Measurements from ENCODE around the gene SERHL2. TPM values are rescaled to one million over a fixed set of nuclear protein-coding genes. Genes with fewer than 3 reads are reported as not detected.
"Not testable (repeated sequence)": the region's sequence is repeated elsewhere in the genome, so short reads cannot be mapped to it uniquely, and the experiment has no call there.

The SERHL2 gene
- total and polyA plus RNA-seq, 2 donors (not counting 3 experiments of a cell fraction or from before 2014, with no cell fraction given) = 0.80 to 2.0 TPM

DNA sequence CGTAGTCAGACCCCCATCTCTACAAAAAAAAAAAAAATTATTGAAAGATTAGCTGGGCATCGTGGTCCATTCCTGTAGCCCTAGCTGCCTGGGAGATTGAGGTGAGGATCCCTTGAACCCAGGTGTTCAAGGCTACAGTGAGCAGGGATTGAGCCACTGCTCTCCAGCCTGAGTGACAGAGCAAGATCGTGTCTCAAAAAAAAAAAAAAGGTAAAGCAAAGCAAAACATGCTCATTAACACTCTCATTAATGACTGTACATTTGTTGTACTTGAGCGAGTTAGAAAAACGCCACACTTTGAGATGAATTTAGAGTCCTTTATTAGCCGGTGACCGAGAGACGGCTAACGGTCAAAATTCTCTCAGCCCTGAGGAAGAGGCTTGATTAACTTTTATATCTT lies 6.2 kb upstream of the SERHL2 start:
- no TSS peak for BruUV-seq (replicated peaks)
- intact Hi-C loops (cut with micrococcal nuclease) (no loop called here), dilution Hi-C loops (cut with MboI; ENCODE audit: extremely low pct_ligation_motif_present, low sequenced_read_pairs) (no loop called here)
- Histone ChIP-seq H3K9me1 (replicated peaks; ENCODE audit: control insufficient read depth, extremely low read depth, insufficient read depth, low read length) (no peaks in the 10 kb centered on the region), H3K4me1 (ENCODE audit: control insufficient read depth, extremely low read depth, insufficient read depth, low read length) (no peaks in the 10 kb centered on the region), H3K9me3 (replicated peaks; ENCODE audit: control insufficient read depth, insufficient read depth, low read length) (no peaks in the 10 kb centered on the region), H4K20me1 (replicated peaks; ENCODE audit: control insufficient read depth, extremely low read depth, insufficient read depth, low read length) (no peaks in the 10 kb centered on the region), H3K79me2 (ENCODE audit: control insufficient read depth, insufficient read depth, low read length) (no peaks in the 10 kb centered on the region), H3K27ac (ENCODE audit: insufficient read depth, low read depth, low read length) (no peak overlapping the region), H3K36me3 (ENCODE audit: control insufficient read depth in 2 of 2, extremely low read depth in 1 of 2, insufficient read depth in 2 of 2, low read length in 2 of 2) (no peaks in the 10 kb centered on the region), H3K4me3 (replicated peaks in 1 of 3; ENCODE audit: insufficient read depth in 1 of 3, low read depth in 1 of 3, low read length in 3 of 3) (no peak overlapping the region), H3K27me3 (ENCODE audit: control insufficient read depth in 2 of 2, insufficient read depth in 2 of 2, low read length in 2 of 2) (peaks cover 0 to 9% of the 10 kb centered on the region in 2 experiments), H3K4me2 (ENCODE audit: insufficient read depth, low read length) (no peak overlapping the region), H2AFZ (ENCODE audit: low read depth, low read length) (no peak overlapping the region), H3K9ac (replicated peaks; ENCODE audit: extremely low read depth, insufficient read depth, low read length) (no peak overlapping the region)
- no peak for FAIRE-seq
- no peak for DNase-seq (ENCODE audit: low read depth, low spot score)
- ChIA-PET POLR2A (no interaction called here), CTCF (no interaction called here)
- TF ChIP-seq, protein P1, sequence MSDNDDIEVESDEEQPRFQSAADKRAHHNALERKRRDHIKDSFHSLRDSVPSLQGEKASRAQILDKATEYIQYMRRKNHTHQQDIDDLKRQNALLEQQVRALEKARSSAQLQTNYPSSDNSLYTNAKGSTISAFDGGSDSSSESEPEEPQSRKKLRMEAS (IDR thresholded peaks at IDR 0.05; ENCODE audit: insufficient read depth, insufficient read length) = no peak
- TF ChIP-seq POLR2AphosphoS5 (IDR thresholded peaks at IDR 0.05; ENCODE audit: insufficient read depth, low read depth, low read length) (no peak), FOS (IDR thresholded peaks at IDR 0.05; ENCODE audit: borderline replicate concordance, insufficient read depth, low read length) (no peak), GATA2 (IDR thresholded peaks at IDR 0.05; ENCODE audit: insufficient read depth, insufficient read length, low read depth, low read length) (no peak)

DNA sequence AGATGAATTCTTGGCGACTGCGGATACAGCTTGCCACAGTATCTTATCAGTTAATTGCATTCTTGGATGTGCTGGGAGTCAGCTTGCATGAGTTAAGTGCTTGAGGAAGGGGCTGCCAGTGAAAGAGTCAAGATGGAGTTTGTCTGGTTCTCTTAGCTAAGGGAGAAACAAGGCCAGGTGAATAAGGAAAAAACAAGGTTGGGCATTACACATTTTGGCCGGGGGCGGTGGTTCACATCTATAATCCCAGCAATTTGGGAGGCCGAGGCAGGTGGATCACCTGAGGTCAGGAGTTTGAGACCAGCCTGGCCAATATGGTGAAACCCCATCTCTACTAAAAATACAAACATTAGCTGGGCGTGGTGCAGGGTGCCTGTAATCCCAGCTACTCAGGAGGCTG lies 5.6 kb upstream of the SERHL2 start:
- H3K27ac ChIP-seq (ENCODE audit: insufficient read depth, low read depth, low read length); intact Hi-C loops (cut with micrococcal nuclease); H3K4me3 ChIP-seq (replicated peaks in 1 of 3; ENCODE audit: insufficient read depth in 1 of 3, low read depth in 1 of 3, low read length in 3 of 3); dilution Hi-C loops (cut with MboI; ENCODE audit: extremely low pct_ligation_motif_present, low sequenced_read_pairs); BruUV-seq (replicated peaks); H3K4me1 ChIP-seq (ENCODE audit: control insufficient read depth, extremely low read depth, insufficient read depth, low read length); H3K9ac ChIP-seq (replicated peaks; ENCODE audit: extremely low read depth, insufficient read depth, low read length); CTCF ChIA-PET; H3K9me1 ChIP-seq (replicated peaks; ENCODE audit: control insufficient read depth, extremely low read depth, insufficient read depth, low read length); H3K9me3 ChIP-seq (replicated peaks; ENCODE audit: control insufficient read depth, insufficient read depth, low read length); H3K36me3 ChIP-seq (ENCODE audit: control insufficient read depth in 2 of 2, extremely low read depth in 1 of 2, insufficient read depth in 2 of 2, low read length in 2 of 2); H2AFZ ChIP-seq (ENCODE audit: low read depth, low read length); FAIRE-seq; H3K79me2 ChIP-seq (ENCODE audit: control insufficient read depth, insufficient read depth, low read length); H3K4me2 ChIP-seq (ENCODE audit: insufficient read depth, low read length); DNase-seq (ENCODE audit: low read depth, low spot score); H4K20me1 ChIP-seq (replicated peaks; ENCODE audit: control insufficient read depth, extremely low read depth, insufficient read depth, low read length); POLR2A ChIA-PET; H3K27me3 ChIP-seq (ENCODE audit: control insufficient read depth in 2 of 2, insufficient read depth in 2 of 2, low read length in 2 of 2): not testable (repeated sequence)

Data from endothelial cell of umbilical vein (primary cell).